Esophagus mucosa (tissue), 1 donor: ENCODE results near the gene UCN. TPM values are rescaled to one million over a fixed set of nuclear protein-coding genes. Genes with fewer than 3 reads are reported as not detected.
A peak's percentile ranks its signal among the peaks of the same experiment; 100 is the strongest.
"Not testable (repeated sequence)": the region's sequence is repeated elsewhere in the genome, so short reads cannot be mapped to it uniquely, and the experiment has no call there.

Experiments
- ATAC-seq: fragments of 200-7000 bp; cut with Tn5 transposase; one replicate; pipeline ENCODE4 v1.9.1; 2020
- total RNA-seq: library from RNA; stranded (reverse); gene quantifications from one replicate; pipeline ENCODE4 v1.2.4, GENCODE V29; 2023
- donor health status: DM: yes; HTN: yes; CAD: no.

The UCN gene
- total RNA-seq, 1 donor from 2014 or later = 0.56 TPM

DNA sequence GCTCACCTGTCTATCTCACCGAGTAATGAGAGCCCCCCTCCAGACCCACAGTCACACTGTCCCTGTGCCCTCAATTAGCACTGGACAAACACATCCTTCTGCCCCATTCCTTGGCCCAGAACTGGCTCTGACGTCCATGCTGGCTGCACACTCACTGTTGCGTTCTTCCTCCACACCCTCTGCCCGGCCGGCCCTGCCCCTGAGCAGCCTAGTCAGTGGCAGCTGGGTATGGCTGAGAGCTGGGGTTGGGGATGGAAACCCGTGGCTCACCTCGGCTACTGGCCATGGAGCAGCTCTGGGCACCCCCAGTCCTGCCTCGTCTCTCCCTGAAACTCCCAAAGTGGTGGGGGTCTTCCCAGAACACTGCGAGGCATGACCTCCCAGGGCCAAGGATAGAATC lies 6.5 kb upstream of the UCN start:
- peak; percentile 18 for ATAC-seq

GRCh38 chr2:27313882-27314645 lies 5.8 kb upstream of the UCN start:
- no peak for ATAC-seq

- ATAC-seq = no peak
Observed at GRCh38 chr2:27312152-27312551, 3.9 kb upstream of the UCN start.

- no peak for ATAC-seq
Observed at GRCh38 chr2:27309651-27310050, 1.4 kb upstream of the UCN start.

DNA sequence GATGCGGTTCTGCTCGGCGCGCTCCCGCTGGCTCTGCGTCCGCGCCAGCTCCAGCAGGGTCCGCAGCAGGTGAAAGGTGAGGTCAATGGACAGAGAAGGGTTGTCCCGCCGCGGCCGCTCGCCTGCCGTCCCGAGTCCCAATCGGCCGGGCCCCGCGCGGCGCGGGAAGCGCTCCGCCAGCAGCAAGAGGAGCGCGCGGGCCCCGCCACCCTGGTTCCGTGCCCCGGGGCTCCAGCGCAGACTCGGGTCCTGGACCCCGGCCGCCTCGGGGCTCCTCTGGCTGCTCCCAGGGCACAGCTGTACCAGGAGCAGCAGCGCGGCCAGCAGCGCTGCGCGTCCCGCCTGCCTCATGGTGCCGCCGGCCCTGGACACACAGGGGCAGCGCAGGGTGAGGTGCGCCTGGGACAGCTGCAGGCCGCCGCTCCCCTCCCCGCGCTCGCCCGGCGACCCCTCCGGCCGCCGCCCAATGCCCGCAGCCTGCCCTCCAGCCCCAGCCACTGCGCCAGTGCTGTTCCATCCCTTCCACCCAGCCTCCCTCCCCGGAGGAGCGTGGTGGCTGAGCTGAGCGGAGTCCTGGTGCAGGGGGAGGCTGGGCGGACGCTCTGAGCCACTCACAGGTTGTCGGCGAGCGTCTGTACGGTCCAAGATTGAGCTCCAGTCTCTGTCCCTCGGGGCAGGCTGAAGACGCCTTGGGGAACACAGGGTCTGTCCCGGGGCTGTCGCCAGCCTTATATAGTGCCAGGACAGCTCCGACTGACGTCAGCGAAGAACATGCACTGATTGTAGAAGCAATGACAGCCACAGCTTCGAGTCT lies 493 bp downstream of the UCN start:
- ATAC-seq = peak; percentile 17

- no peak for ATAC-seq
Observed at GRCh38 chr2:27307287-27307544, 1.0 kb downstream of the UCN start.

- ATAC-seq = peak; percentile 4
Observed at GRCh38 chr2:27306573-27307286, 1.5 kb downstream of the UCN start.

- no peak for ATAC-seq
Observed at GRCh38 chr2:27306136-27306535, 2.1 kb downstream of the UCN start.

DNA sequence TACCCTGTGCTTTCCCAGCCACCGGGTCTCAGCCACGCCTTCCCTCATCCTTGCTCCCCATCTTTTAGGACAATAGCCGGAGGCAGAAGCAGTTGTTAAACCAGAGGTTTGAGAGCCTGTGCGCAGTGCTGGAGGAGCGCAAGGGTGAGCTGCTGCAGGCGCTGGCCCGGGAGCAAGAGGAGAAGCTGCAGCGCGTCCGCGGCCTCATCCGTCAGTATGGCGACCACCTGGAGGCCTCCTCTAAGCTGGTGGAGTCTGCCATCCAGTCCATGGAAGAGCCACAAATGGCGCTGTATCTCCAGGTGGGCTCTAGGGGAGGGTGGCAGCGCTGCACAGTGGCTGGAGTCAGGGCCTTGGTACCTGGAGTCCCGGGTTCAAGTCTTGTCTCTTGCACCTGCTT lies 2.7 kb downstream of the UCN start:
- ATAC-seq = no peak

- no peak for ATAC-seq
Observed at GRCh38 chr2:27304488-27305240, 3.6 kb downstream of the UCN start.

DNA sequence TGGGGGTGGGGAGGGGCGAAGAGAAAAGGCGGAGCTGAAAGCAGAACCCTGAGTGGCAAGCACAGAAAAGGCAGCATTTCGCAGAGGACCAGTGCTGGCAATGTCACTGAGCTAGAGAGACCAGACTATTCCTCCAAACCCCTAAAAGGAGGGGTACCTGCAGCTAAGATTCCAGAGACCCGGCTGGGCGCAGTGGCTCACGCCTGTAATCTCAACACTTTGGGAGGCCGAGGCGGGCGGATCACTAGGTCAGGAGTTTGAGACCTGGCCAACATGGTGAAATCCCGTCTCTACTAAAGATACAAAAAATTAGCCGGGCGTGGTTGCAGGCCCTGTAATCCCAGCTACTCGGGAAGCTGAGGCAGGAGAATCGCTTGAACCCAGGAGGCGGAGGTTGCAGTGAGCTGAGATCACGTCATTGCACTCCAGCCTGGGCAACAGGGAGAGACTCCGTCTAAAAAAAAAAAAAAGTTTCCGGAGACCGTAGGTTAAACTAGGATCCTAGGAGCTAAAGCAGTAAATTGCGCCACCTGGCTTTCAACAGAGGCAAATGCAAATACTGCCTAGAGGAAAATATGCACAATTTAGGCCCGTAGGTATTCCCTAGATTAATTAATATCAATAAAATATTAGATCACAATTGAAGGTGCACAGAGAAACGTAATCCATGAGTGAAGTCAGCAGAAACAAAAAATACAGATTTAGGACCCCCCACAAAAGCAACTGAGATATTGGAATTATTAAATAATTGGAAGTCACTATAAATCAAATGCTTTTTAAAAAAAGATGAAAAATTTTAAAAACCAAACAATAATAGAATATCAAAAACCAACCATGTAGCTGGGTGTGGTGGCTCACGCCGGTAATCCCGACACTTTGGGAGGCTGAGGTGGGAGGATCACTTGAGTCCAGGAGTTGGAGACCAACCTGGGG lies 4.9 kb downstream of the UCN start:
- ATAC-seq = peak; percentile 58

DNA sequence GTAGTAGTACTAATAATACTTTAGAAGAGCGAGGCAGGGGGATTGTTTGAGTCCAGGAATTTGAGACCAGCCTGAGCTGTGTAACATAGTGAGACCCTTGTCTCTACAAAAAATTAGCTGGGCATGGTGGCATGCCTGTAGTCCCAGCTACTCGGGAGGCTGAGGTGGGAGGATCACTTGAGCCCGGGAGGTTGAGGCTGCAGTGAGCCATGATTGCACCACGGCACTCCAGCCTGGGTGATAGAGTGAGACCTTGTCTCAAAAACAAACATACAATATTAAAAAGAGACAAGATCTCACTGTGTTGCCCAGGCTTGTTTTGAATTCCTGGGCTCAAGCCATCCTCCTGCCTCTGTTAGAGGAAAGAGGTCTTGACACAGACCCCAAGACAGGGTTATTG lies 7.6 kb downstream of the UCN start:
- ATAC-seq = not testable (repeated sequence)

- ATAC-seq = no peak
Observed at GRCh38 chr2:27298391-27299080, 9.7 kb downstream of the UCN start.

GRCh38 chr2:27297195-27297594 lies 11.1 kb downstream of the UCN start:
- ATAC-seq = no peak

DNA sequence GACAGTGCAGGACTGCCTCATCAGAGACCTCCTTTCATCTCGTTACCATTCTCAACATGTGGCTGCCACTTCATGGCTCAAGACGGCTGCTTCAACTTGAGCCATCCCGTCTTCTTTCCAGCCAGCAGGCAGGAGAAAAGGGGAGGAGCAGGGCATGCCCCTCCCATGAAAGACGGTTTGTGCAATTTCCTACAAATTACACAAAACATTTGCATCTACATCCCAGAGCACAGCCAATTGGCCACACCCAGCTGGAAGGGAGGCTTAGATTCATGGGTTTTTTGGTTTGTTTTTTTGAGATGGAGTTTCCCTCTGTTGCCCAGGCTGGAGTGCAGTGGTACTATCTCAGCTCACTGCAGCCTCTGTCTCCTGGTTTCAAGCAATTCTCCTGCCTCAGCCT lies 11.8 kb downstream of the UCN start:
- no peak for ATAC-seq

GRCh38 chr2:27294928-27295327 lies 13.3 kb downstream of the UCN start:
- no peak for ATAC-seq

GRCh38 chr2:27291865-27292264 lies 16.4 kb downstream of the UCN start:
- ATAC-seq = peak; percentile 36

DNA sequence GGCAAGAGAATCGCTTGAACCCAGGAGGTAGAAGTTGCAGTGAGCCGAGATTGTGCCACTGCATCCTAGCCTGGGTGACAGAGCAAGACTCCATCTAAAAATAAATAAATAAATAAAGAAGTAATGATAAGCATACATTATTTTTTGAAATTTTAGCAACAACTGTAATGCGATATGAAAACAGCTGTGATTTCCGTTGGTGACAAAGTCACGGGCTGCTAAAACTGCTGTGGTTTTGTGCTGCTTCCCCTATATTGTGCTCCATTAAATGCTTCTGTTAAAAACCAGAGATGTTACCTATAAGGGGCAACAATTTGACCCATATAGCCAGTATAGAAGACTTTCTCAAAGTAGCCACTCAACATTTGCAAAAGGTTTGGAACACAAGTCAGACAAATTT lies 17.7 kb downstream of the UCN start:
- no peak for ATAC-seq

- ATAC-seq = no peak
Observed at GRCh38 chr2:27288610-27289009, 19.6 kb downstream of the UCN start.

DNA sequence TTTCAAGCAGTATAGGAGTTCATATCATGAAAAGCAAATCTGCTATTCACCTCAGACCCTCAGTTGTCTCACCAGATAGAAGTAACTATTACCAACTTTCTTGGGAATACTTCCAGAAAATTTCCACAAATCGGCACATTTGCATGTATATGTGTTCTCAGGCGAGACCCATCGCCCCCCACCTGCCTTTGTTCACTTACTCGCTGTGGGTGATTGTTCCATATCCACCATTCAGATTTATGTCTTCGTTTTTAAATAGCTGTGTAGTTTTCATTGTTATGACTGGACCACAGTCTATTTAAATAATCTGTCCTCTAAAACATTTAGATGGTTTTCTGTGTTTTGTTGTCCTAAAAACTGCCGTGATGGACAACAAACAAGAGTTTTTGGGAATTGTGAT lies 22.8 kb downstream of the UCN start:
- ATAC-seq = no peak

DNA sequence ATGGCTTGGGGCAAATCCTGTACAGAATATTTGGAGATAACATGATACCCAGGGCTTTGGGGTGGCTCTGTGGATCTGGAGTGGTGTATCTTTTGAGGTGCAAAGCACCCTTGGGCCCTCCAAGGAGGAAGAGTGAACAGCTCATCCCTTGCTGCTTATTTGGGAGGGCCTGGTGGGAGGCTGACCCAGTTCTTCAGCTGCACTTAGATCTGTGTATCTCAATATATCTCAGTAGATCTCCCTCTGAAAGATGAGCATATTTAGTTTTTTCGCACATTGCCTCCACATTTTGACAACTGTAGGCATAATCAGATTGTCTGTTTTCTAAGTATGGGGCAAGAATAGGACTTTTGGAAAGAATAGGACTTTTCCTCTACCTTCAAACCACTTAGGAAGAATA lies 23.2 kb downstream of the UCN start:
- no peak for ATAC-seq
